OCI-LY3 (cell line): Measurements from ENCODE around the gene MRPL55.

Experiments used
- CTCF ChIP-seq: fragments of 200-600, 300-600 bp; sonication (generic); IDR thresholded peaks from 2 replicates; pipeline ENCODE4 v1.5.1; 2014; ENCODE audit warnings: antibody characterized with exemption, low read length, low read depth
- EZH2phosphoT487 ChIP-seq: fragments of 200-600 bp; shearing (Covaris generic); IDR thresholded peaks from 2 replicates; pipeline ENCODE4 v1.6.1; 2018; ENCODE audit warnings: antibody characterized with exemption, mixed run types, low read depth

GRCh38 chr1:228063251-228064191, 45.6 kb downstream of the MRPL55 start:
- TF ChIP-seq CTCF (no peak), EZH2phosphoT487 (no peak)
